ENCODE data around the gene TMEM164.

Gene TMEM164

GRCh38 chrX:110060846-110061537, 58.1 kb downstream of the TMEM164 start:
- FAIRE-seq: no peak
- TF ChIP-seq POLR2A (IDR thresholded peaks at IDR 0.05; ENCODE audit: low read depth, low read length): no peak
- TF ChIP-seq POLR2AphosphoS5 (IDR thresholded peaks at IDR 0.05; ENCODE audit: low read depth, low read length): no peak
- no peak for TF ChIP-seq TAF1 (IDR thresholded peaks at IDR 0.05; ENCODE audit: borderline replicate concordance, low read depth, low read length)
- DNase-seq (ENCODE audit: insufficient read length): no peak

GRCh38 chrX:110062919-110063318, 60.0 kb downstream of the TMEM164 start:
- FAIRE-seq (no peak), DNase-seq (ENCODE audit: insufficient read length) (no peak)
- no peak for TF ChIP-seq POLR2AphosphoS5 (IDR thresholded peaks at IDR 0.05; ENCODE audit: low read depth, low read length)

- no peak for TF ChIP-seq POLR2A (IDR thresholded peaks at IDR 0.05; ENCODE audit: low read depth, low read length)
- no peak for TF ChIP-seq TAF1 (IDR thresholded peaks at IDR 0.05; ENCODE audit: borderline replicate concordance, low read depth, low read length)
- no peak for TF ChIP-seq POLR2AphosphoS5 (IDR thresholded peaks at IDR 0.05; ENCODE audit: low read depth, low read length)
- FAIRE-seq: no peak
- DNase-seq (ENCODE audit: insufficient read length): no peak
Observed at GRCh38 chrX:110066488-110067225, 63.7 kb downstream of the TMEM164 start.

DNA sequence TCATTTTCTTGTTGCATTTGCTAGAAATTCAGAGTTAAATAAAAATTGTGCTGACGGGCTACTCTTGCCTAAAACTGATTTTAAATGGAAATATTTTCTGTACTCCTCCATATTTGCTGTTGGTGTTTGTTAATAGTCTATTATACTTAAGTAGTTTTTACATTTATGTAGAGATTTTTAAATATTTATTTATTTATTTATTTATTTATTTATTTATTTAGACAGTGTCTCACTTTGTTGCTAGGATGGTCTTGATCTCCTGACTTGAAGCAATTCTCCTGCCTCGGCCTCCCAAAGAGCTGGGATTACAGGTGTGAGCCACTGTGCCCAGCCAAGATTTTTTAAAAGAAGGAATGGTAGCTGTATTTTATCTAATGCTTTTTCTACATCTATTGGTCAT, 68.1 kb downstream of the TMEM164 start:
- no peak for DNase-seq (ENCODE audit: insufficient read length)
- TF ChIP-seq TAF1 (IDR thresholded peaks at IDR 0.05; ENCODE audit: borderline replicate concordance, low read depth, low read length) (no peak), POLR2AphosphoS5 (IDR thresholded peaks at IDR 0.05; ENCODE audit: low read depth, low read length) (no peak), POLR2A (IDR thresholded peaks at IDR 0.05; ENCODE audit: low read depth, low read length) (no peak)
- FAIRE-seq: no peak

DNA sequence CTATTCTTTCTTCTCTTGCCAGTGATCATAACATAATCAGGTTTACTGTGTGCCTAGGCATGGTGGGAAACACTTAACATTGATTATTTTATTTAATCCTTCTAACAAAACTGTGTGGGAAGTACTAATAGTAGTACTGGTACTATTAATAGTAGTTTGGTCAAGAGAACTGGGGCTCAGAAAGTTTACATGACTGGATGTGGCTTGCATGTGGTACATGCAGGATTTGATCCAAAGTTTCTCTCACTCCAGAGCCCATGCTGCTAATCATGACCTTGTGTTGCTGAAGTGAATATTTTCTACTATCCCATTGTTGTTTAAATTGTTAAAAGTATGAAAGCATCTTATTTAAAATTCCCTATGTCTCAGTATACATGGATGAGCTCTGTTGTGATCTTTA, 78.4 kb downstream of the TMEM164 start:
- FAIRE-seq (no peak), DNase-seq (ENCODE audit: insufficient read length) (no peak)
- TF ChIP-seq TAF1 (IDR thresholded peaks at IDR 0.05; ENCODE audit: borderline replicate concordance, low read depth, low read length): no peak
- no peak for TF ChIP-seq POLR2AphosphoS5 (IDR thresholded peaks at IDR 0.05; ENCODE audit: low read depth, low read length)
- no peak for TF ChIP-seq POLR2A (IDR thresholded peaks at IDR 0.05; ENCODE audit: low read depth, low read length)

- no peak for TF ChIP-seq POLR2A (IDR thresholded peaks at IDR 0.05; ENCODE audit: low read depth, low read length)
- no peak for TF ChIP-seq POLR2AphosphoS5 (IDR thresholded peaks at IDR 0.05; ENCODE audit: low read depth, low read length)
- TF ChIP-seq TAF1 (IDR thresholded peaks at IDR 0.05; ENCODE audit: borderline replicate concordance, low read depth, low read length): no peak
- FAIRE-seq: no peak
- DNase-seq (ENCODE audit: insufficient read length): no peak
Observed at GRCh38 chrX:110081740-110082139, 78.8 kb downstream of the TMEM164 start.

DNA sequence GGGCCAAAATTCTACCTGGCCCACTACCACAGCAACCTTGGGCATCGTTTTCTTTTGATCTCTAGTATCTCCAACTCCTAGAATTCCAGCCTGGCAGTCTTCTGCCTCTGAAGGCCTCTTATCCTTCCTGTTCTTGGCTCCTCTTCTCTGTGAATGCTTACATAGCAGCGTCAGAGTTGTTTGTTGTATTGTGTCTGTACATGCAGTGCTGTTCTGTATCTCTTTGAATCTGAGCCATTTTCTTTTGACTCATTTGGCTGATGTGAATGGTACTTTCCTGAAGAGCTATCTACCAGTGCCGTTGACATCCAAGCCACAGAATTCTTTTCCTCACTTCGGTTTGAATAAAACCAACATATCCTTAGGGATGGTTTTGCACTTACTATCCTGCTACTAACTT, 79.2 kb downstream of the TMEM164 start:
- FAIRE-seq (no peak), DNase-seq (ENCODE audit: insufficient read length) (no peak)
- TF ChIP-seq POLR2A (IDR thresholded peaks at IDR 0.05; ENCODE audit: low read depth, low read length) (no peak), TAF1 (IDR thresholded peaks at IDR 0.05; ENCODE audit: borderline replicate concordance, low read depth, low read length) (no peak), POLR2AphosphoS5 (IDR thresholded peaks at IDR 0.05; ENCODE audit: low read depth, low read length) (no peak)

DNA sequence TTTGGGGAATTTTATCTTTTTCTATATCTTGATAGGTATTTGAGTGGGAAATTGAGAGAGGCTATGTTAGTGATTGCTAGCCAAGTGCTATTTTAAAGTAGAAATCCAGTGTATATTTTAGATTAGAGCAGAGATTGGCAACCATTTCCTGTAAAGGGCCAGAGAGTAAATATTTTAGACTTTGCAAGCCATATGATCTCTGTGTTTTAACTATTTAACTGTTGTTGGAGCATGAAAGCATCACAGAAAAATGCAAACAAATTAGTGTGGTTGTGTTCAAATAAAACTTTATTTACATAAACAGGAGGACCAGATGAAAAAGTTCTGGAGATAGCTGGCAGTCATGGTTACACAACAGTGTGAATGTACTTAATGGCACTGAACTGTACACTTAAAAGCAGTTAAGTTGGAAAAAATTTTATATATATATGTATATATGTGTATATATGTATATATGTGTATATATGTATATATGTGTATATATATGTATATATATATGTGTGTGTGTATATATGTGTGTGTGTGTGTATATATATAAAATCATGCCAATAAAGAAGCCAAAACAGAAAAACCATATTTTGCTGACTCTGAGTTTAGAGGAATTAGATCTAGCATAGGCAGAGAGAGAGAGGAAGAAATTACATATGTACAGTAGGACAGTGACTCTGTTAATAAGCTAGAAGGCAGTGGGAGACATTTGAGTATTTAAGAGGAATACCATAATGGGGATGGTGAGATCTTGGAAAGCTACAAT, 83.4 kb downstream of the TMEM164 start:
- TF ChIP-seq POLR2A (IDR thresholded peaks at IDR 0.05; ENCODE audit: low read depth, low read length) (no peak), TAF1 (IDR thresholded peaks at IDR 0.05; ENCODE audit: borderline replicate concordance, low read depth, low read length) (no peak), POLR2AphosphoS5 (IDR thresholded peaks at IDR 0.05; ENCODE audit: low read depth, low read length) (no peak)
- FAIRE-seq: no peak
- DNase-seq (ENCODE audit: insufficient read length): no peak

DNA sequence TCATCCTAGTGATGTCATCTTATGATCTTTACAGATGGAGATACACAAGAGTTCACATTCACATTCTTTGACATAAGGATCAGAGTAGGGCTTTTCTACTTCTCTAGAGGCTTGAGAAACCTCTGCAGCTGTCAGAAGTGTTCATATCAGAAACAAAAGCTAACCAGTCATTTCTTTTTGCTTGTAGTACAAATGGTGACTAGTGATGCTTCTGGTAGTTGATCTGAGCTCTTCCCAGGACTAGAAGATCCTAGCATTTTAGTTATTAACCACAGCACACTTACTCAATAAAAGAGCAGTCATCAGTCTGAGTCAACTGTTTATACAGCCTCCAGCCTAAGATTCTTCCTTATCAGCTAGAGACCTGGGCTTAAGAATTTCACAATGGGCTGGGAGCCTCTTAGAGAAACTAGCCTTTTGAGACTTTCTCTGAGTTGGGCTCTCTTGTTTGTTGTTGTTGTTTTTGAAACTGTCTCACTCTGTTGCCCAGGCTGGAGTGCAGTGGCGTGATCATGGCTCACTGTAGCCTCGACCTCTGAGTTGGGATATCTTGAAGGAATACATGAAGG, 84.1 kb downstream of the TMEM164 start:
- FAIRE-seq (peak; percentile 14), DNase-seq (ENCODE audit: insufficient read length) (no peak)
- TF ChIP-seq POLR2AphosphoS5 (IDR thresholded peaks at IDR 0.05; ENCODE audit: low read depth, low read length) (no peak), TAF1 (IDR thresholded peaks at IDR 0.05; ENCODE audit: borderline replicate concordance, low read depth, low read length) (no peak), POLR2A (IDR thresholded peaks at IDR 0.05; ENCODE audit: low read depth, low read length) (no peak)

DNA sequence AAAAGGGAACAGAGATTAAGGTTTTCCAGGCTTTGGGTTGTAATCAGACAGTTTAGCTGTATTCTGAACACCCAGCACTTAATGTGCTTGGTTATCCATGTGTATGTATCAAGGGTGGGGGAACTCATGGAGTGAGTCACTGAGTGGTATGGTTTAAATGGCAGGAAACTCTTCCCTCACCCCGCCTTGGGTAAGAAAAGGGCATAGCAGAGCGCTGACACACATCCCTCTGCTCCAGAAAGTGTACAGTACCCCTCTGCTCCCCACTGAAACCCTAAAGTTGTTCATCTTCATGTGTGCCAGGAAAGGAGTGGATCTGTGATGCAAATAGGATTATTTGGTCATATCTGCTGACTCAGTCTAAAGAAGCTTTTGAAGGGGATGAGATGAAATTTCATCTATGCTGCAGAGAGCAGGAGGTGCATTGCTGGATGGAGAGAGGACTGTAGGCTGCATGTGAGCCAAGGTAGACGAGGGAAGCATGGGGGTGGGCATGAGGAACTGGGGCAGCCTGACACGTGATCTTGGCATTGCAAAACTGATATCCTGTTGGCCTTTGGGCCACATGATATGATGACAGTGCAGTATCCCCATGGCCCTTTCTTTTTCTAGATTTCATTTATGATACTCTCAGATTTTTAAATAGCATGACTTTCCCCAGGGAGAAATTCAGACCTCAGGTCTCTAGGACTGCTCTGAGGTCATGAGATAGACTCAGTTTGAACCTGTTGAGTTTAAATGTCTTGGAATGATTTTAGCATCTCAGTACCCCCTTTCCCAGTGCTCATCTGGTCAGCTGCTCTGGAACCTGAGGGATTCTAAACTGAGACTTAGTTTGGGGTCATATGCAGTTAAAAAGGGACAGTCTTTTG, 84.8 kb downstream of the TMEM164 start:
- DNase-seq (ENCODE audit: insufficient read length) (no peak), FAIRE-seq (peak; percentile 57)
- TF ChIP-seq POLR2AphosphoS5 (IDR thresholded peaks at IDR 0.05; ENCODE audit: low read depth, low read length): no peak
- TF ChIP-seq TAF1 (IDR thresholded peaks at IDR 0.05; ENCODE audit: borderline replicate concordance, low read depth, low read length): no peak
- TF ChIP-seq POLR2A (IDR thresholded peaks at IDR 0.05; ENCODE audit: low read depth, low read length): no peak

Data from GM12892 (cell line).